Progenitor cell of endocrine pancreas (in vitro differentiated cells): ENCODE results near the gene CDH2. TPM values are rescaled to one million over a fixed set of nuclear protein-coding genes. Genes with fewer than 3 reads are reported as not detected.

ENCODE experiments used
- DNase-seq: peaks from one replicate; pipeline ENCODE4 v3.0.0; 2021; ENCODE audit warnings: low spot score; ENCODE audit not compliant: unreplicated experiment
- H3K27ac Mint-ChIP-seq: 2 replicates; pipeline ENCODE4 v1.8.0; 2021; ENCODE audit warnings: mild to moderate bottlenecking, moderate library complexity, mixed read lengths
- H3K27me3 Mint-ChIP-seq: 2 replicates; pipeline ENCODE4 v1.8.0; 2021; ENCODE audit warnings: mixed read lengths
- H3K36me3 Mint-ChIP-seq: 2 replicates; pipeline ENCODE4 v1.8.0; 2022; ENCODE audit warnings: mixed read lengths; ENCODE audit not compliant: insufficient read depth
- H3K4me1 Mint-ChIP-seq: 2 replicates; pipeline ENCODE4 v1.8.0; 2021; ENCODE audit warnings: low read depth, mixed read lengths
- H3K4me3 Mint-ChIP-seq: 2 replicates; pipeline ENCODE4 v1.8.0; 2021; ENCODE audit warnings: low read depth, mild to moderate bottlenecking, moderate library complexity, mixed read lengths
- H3K9me3 Mint-ChIP-seq: 2 replicates; pipeline ENCODE4 v1.8.0; 2021; ENCODE audit warnings: low read depth, mixed read lengths
- total RNA-seq: library from RNA; stranded (reverse); gene quantifications from 2 replicates; pipeline ENCODE4 v1.2.1, GENCODE V29; 2021
- TF ChIP-seq, protein P1 (sequence below): fragments of 200-600 bp; sonication (generic); IDR thresholded peaks from one replicate; pipeline ENCODE4 v1.5.0; 2021; ENCODE audit warnings: antibody characterized with exemption, mild to moderate bottlenecking; ENCODE audit not compliant: unreplicated experiment

CDH2 gene
- total RNA-seq, 1 donor from 2014 or later: 197 TPM

DNA sequence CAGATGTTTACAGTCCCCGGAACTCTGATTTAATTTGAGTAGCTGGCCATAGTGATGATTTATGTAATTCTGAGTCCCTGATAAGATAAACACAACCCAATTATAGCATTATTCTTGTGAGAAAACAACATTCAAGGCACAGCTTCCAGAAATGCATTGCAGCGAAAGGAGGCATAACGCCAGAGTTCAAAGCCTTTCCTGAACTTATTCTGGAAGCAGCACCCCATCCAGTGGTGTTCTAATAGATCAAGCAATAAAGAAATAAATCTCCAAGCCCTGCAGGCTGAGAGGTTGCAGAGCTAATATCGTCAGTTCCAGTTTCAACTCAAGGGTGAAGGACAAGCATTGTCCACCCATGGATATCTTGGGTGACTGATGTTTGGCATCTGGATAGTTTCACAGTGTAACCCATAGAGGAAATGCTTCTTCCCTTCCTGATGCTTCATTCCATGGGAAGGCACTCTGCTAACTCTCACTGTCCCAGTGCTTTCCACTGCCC, 18.8 kb downstream of the CDH2 start:
- no peaks in the 10 kb centered on the region for H3K9me3 Mint-ChIP-seq
- H3K4me3 Mint-ChIP-seq: no peak overlapping the region
- no peaks in the 10 kb centered on the region for H3K36me3 Mint-ChIP-seq
- H3K27ac Mint-ChIP-seq: no peak overlapping the region
- DNase-seq: no peak
- no peaks in the 10 kb centered on the region for H3K27me3 Mint-ChIP-seq
- H3K4me1 Mint-ChIP-seq: peaks cover 59% of the 10 kb centered on the region
- TF ChIP-seq, protein P1, sequence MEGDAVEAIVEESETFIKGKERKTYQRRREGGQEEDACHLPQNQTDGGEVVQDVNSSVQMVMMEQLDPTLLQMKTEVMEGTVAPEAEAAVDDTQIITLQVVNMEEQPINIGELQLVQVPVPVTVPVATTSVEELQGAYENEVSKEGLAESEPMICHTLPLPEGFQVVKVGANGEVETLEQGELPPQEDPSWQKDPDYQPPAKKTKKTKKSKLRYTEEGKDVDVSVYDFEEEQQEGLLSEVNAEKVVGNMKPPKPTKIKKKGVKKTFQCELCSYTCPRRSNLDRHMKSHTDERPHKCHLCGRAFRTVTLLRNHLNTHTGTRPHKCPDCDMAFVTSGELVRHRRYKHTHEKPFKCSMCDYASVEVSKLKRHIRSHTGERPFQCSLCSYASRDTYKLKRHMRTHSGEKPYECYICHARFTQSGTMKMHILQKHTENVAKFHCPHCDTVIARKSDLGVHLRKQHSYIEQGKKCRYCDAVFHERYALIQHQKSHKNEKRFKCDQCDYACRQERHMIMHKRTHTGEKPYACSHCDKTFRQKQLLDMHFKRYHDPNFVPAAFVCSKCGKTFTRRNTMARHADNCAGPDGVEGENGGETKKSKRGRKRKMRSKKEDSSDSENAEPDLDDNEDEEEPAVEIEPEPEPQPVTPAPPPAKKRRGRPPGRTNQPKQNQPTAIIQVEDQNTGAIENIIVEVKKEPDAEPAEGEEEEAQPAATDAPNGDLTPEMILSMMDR: no peak

DNA sequence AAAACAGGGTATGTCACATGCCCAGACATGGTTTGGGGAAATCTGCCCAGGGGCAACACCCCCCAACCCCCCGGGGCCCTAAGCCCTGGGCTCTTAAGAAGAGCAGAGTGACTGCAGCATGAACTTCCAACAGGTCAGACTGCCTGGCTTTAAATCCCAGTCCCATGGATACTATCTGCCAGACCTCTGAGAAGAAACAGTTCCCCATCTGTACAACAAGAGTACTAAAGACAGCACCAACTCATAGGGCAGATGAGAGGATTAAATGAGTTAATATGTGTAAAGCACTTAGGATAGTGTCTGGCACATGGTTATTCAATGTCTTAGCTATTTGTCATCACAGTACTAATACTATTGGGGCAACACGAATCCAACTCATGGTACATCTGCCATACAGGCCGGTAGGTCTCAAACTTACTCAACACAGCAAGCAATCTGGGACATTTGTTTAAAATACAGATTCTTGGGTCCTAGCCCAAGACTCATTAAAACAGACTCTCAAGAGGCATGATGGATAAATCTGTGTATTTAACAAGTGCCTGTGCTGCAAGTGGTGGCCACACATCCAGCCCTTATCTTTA, 23.4 kb downstream of the CDH2 start:
- TF ChIP-seq, protein P1: no peak
- Mint-ChIP-seq H3K4me3 (no peak overlapping the region), H3K36me3 (no peaks in the 10 kb centered on the region), H3K4me1 (peaks cover 71% of the 10 kb centered on the region), H3K27ac (no peak overlapping the region), H3K9me3 (no peaks in the 10 kb centered on the region), H3K27me3 (no peaks in the 10 kb centered on the region)
- no peak for DNase-seq

DNA sequence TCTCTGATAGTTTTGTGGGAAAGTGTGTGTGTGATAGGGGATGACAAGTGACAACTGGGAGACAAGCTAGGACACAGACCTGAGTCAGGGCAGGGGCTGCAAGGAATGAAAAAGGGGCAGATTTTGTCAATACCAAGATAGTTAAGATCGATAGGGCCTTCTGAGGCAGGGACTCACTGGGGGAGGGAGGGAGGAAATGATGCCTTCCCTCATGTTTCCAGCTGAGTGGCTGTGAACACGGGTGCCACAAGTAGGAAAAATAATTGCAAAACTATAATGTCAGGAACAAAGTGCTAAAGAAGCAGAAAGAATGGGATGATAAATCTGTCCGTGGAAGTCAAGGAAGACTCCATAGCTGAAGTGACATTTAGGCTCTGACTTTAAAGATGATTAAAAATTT, 24.2 kb downstream of the CDH2 start:
- H3K27ac Mint-ChIP-seq: peak overlapping the region; percentile 86
- H3K4me1 Mint-ChIP-seq: peaks cover 67% of the 10 kb centered on the region

DNA sequence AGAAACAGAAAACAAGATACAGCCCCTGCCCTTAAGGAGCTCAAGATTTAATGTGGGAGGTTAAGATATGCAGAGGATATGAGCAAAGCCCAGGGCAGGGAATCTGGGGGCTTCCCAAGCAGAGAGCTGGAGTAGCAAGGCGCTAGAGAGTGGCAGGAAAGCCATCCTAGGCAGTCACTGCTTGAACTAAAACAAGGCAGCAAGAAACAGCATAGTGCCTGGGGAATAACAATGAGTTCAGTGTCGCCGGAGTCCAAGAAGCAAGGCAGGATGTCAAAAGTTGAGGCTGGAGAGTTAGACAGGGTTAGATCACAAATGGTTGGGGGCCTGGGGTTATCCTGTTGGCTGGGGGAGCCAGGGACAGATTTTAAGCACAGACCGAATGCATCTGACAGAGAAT, 24.6 kb downstream of the CDH2 start:
- no peaks in the 10 kb centered on the region for H3K36me3 Mint-ChIP-seq
- no peak for DNase-seq
- peak overlapping the region; percentile 56 for H3K4me3 Mint-ChIP-seq
- TF ChIP-seq, protein P1: no peak
- no peaks in the 10 kb centered on the region for H3K27me3 Mint-ChIP-seq
- H3K27ac Mint-ChIP-seq: peak overlapping the region; percentile 86
- H3K4me1 Mint-ChIP-seq: peaks cover 70% of the 10 kb centered on the region
- no peaks in the 10 kb centered on the region for H3K9me3 Mint-ChIP-seq

More for the DNA sequence above, 24.2 kb downstream of the CDH2 start:
- H3K4me3 Mint-ChIP-seq: peak overlapping the region; percentile 56
- H3K27me3 Mint-ChIP-seq: no peaks in the 10 kb centered on the region
- H3K36me3 Mint-ChIP-seq: no peaks in the 10 kb centered on the region
- no peak for DNase-seq
- H3K9me3 Mint-ChIP-seq: no peaks in the 10 kb centered on the region
- TF ChIP-seq, protein P1: no peak

DNA sequence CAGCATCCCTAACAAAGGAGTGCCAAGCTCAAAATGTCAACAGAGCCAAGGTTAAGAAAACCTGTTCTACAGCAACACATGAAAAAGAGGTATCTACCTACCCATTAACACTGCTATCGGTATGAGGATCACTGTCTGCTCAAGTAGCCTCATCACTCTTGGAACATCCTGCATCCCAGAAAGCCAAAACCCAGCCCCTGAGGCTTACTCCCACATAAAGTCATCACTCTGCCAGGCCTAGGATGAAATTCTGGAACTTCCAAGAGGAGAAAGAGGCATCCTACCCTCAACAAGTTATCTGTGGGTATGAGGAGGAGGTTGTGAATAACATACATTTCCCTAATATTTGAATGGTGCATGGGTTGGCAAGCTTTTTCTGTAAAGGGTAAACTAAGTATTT, 25.5 kb downstream of the CDH2 start:
- H3K27me3 Mint-ChIP-seq: no peaks in the 10 kb centered on the region
- H3K36me3 Mint-ChIP-seq: no peaks in the 10 kb centered on the region
- H3K9me3 Mint-ChIP-seq: no peaks in the 10 kb centered on the region
- no peak overlapping the region for H3K4me3 Mint-ChIP-seq
- H3K27ac Mint-ChIP-seq: no peak overlapping the region
- peaks cover 68% of the 10 kb centered on the region for H3K4me1 Mint-ChIP-seq
- no peak for DNase-seq
- TF ChIP-seq, protein P1: no peak
